K562 (cell line): ENCODE data around the gene STOM. TPM values are rescaled to one million over a fixed set of nuclear protein-coding genes. Genes with fewer than 3 reads are reported as not detected.
A peak's percentile ranks its signal among the peaks of the same experiment; 100 is the strongest.

ENCODE experiments used
- BRD9 ChIP-seq: fragments of 450-650 bp; IDR thresholded peaks from 2 replicates; pipeline ENCODE4 v1.6.1; 2018; ENCODE audit warnings: low read depth; ENCODE audit not compliant: partially characterized antibody
- CBFA2T3 ChIP-seq: fragments of 450-650 bp; IDR thresholded peaks from 2 replicates; pipeline ENCODE4 v1.6.1; 2017
- CBX2 ChIP-seq: fragments of 200-600 bp; sonication (generic); IDR thresholded peaks from one replicate; pipeline ENCODE4 v1.6.1; 2012; ENCODE audit warnings: mild to moderate bottlenecking, low read length, inconsistent platforms; ENCODE audit not compliant: insufficient read depth, poor library complexity, severe bottlenecking
- DLX4 ChIP-seq: fragments of 250-450 bp; sonication (Bioruptor Pico); IDR thresholded peaks from 2 replicates; pipeline ENCODE4 v1.6.1; 2021; ENCODE audit warnings: mild to moderate bottlenecking
- FOXJ2 ChIP-seq: fragments of 200-800 bp; sonication (Bioruptor generic); IDR thresholded peaks from 2 replicates; pipeline ENCODE4 v1.6.1; 2016; ENCODE audit warnings: missing genetic modification characterization, missing compliant biosample characterization
- FUS ChIP-seq: fragments of 200-400 bp; formaldehyde crosslinking; optimal IDR thresholded peaks from 2 replicates; pipeline ENCODE3; 2017; ENCODE audit warnings: low read depth, low read length
- GTF3C2 ChIP-seq: IDR thresholded peaks from 3 replicates; pipeline ENCODE4 v1.6.1; 2011; ENCODE audit warnings: borderline replicate concordance, mild to moderate bottlenecking, moderate library complexity; ENCODE audit not compliant: insufficient read length; ENCODE audit errors: extremely low read depth
- HCFC1 ChIP-seq: IDR thresholded peaks from 2 replicates; pipeline ENCODE4 v1.6.1; 2012; ENCODE audit warnings: low read depth, low read length, improper control_type of control experiment
- JUND ChIP-seq, 2 experiments: IDR thresholded peaks; 2 replicates in 1 of 2; 3 replicates in 1 of 2; pipeline ENCODE4 v1.6.1; 2011; ENCODE audit warnings: borderline replicate concordance in 2 of 2, low read depth in 2 of 2, low read length in 2 of 2, improper control_type of control experiment in 1 of 2, missing biosample characterization in 1 of 2, missing genetic modification characterization in 1 of 2, missing genetic modification reagents in 1 of 2
- KLF6 ChIP-seq: fragments of 250-450 bp; sonication (Bioruptor Pico); IDR thresholded peaks from 2 replicates; pipeline ENCODE4 v1.4.0; 2020; ENCODE audit warnings: mild to moderate bottlenecking, moderate library complexity, borderline replicate concordance
- MBD1 ChIP-seq: fragments of 250-450 bp; sonication (Bioruptor Pico); IDR thresholded peaks from 2 replicates; pipeline ENCODE4 v1.8.0; 2022; ENCODE audit warnings: inconsistent platforms
- RBM17 ChIP-seq: fragments of 200-400 bp; formaldehyde crosslinking; IDR thresholded peaks from 2 replicates; pipeline ENCODE4 v1.6.1; 2017; ENCODE audit warnings: low read depth, mild to moderate bottlenecking, low read length, borderline replicate concordance
- RBM34 ChIP-seq: fragments of 200-400 bp; formaldehyde crosslinking; IDR thresholded peaks from 2 replicates; pipeline ENCODE4 v1.6.1; 2018; ENCODE audit warnings: low read length, borderline replicate concordance; ENCODE audit not compliant: insufficient read depth
- SMARCA4 ChIP-seq: fragments of 450-650 bp; IDR thresholded peaks from 2 replicates; pipeline ENCODE4 v1.6.1; 2016
- SP1 ChIP-seq: sonication (generic); formaldehyde crosslinking; IDR thresholded peaks from 2 replicates; pipeline ENCODE4 v1.8.1; 2022; ENCODE audit warnings: mild to moderate bottlenecking, missing genetic modification reagents
- TAF7 ChIP-seq: fragments of 450-650 bp; IDR thresholded peaks from 2 replicates; pipeline ENCODE4 v1.6.1; 2016; ENCODE audit warnings: missing genetic modification characterization, missing compliant biosample characterization
- TEAD2 ChIP-seq: fragments of 450-650 bp; IDR thresholded peaks from 2 replicates; pipeline ENCODE4 v1.6.1; 2016; ENCODE audit warnings: missing genetic modification characterization, control low read depth, missing compliant biosample characterization
- ZBTB17 ChIP-seq: fragments of 450-650 bp; formaldehyde crosslinking; IDR thresholded peaks from 2 replicates; pipeline ENCODE4 v1.4.0; 2020; ENCODE audit warnings: mild to moderate bottlenecking
- ZNF175 ChIP-seq: fragments of 200-800 bp; sonication (Bioruptor generic); IDR thresholded peaks from 2 replicates; pipeline ENCODE4 v1.6.1; 2016; ENCODE audit warnings: low read depth, mild to moderate bottlenecking, missing genetic modification characterization, missing compliant biosample characterization
- polyA plus RNA-seq, 8 experiments: library from polyadenylated mRNA; depleted of rRNA in 4 of 8; stranded (reverse) in 5 of 8; unstranded in 3 of 8; fragments of >200 nt; fragmentation: Nextera tagmentation in 2 of 8; fragmentation: Illumina TruSeq in 1 of 8; extraction: Ambion mirVana in 2 of 8; extraction: Trizol in 1 of 8; gene quantifications; 2 replicates each; pipeline versions ENCODE4 v1.2.1 to v1.2.3, GENCODE V29; 2011 to 2014; ENCODE audit warnings: inconsistent platforms in 1 of 8, missing spikeins in 1 of 8
- total RNA-seq, 7 experiments: library from RNA; depleted of rRNA in 6 of 7; stranded (reverse); fragments of >200 nt in 6 of 7; fragmentation: Illumina TruSeq in 2 of 7; extraction: Trizol in 2 of 7; gene quantifications; 2 replicates each; pipeline versions ENCODE4 v1.2.1 to v1.2.3, GENCODE V29; 2011 to 2021; ENCODE audit warnings: low replicate concordance in 1 of 7

Gene STOM
- total and polyA plus RNA-seq, 9 of the 15 experiments (the other 6 are each of a cell fraction or from before 2014, with no cell fraction given) = 23.2 to 140 (median 43.9) TPM

GRCh38 chr9:121350993-121351561 lies 19.0 kb downstream of the STOM start (continued):
- TF ChIP-seq GTF3C2 = no peak
- no peak for TF ChIP-seq KLF6 (CRISPR knock-in tag)
- TF ChIP-seq CBFA2T3 = peak; percentile 79
- TF ChIP-seq CBX2 = no peak
- TF ChIP-seq FOXJ2 = 0 out of 2 replicates have a peak, but pooled peaks have one; percentile 60
- no peak for TF ChIP-seq TAF7 (tag)
- no peak for TF ChIP-seq DLX4
- TF ChIP-seq JUND (IDR thresholded peaks at IDR 0.05; ENCODE audit: borderline replicate concordance, low read depth, low read length) = no peak
- no peak; the same call in 2 of the 3 replicates for TF ChIP-seq JUND (tag; IDR thresholded peaks at IDR 0.05; ENCODE audit: borderline replicate concordance, low read depth, low read length)
- TF ChIP-seq RBM17 = no peak
- TF ChIP-seq RBM34 = no peak
- TF ChIP-seq MBD1 (CRISPR knock-in tag) = no peak
- TF ChIP-seq ZBTB17 (CRISPR knock-in tag) = peak; percentile 64; the same call in 1 of the 2 replicates
- TF ChIP-seq FUS = no peak
- no peak for TF ChIP-seq HCFC1
- TF ChIP-seq SP1 = no peak
- no peak for TF ChIP-seq ZNF175 (CRISPR knock-in tag)
- TF ChIP-seq SMARCA4 = peak; percentile 56
- TF ChIP-seq TEAD2 (tag) = no peak
- TF ChIP-seq BRD9 = no peak
- TF ChIP-seq, all 486 proteins: peak for 30
